ENCODE data around the gene PAX5. TPM values are rescaled to one million over a fixed set of nuclear protein-coding genes. Genes with fewer than 3 reads are reported as not detected.

The PAX5 gene
- total RNA-seq, 1 experiment from 2014 or later, result 0.39 TPM

GRCh38 chr9:37038302-37038942 is 4.4 kb upstream of the PAX5 start:
- no peak overlapping the region for H2AK5ac ChIP-seq (ENCODE audit: insufficient read length, low read length)
- H3K27me3 Mint-ChIP-seq (ENCODE audit: low read depth), result peaks cover 99% of the 10 kb centered on the region
- H4K20me1 ChIP-seq (ENCODE audit: control insufficient read depth, insufficient read depth, insufficient read length), result no peaks in the 10 kb centered on the region
- H3K4me3 Mint-ChIP-seq, result peak overlapping the region; percentile 57 to 86
- no peaks in the 10 kb centered on the region for H3K79me1 ChIP-seq (ENCODE audit: insufficient read depth, low read depth, low read length, poor library complexity, severe bottlenecking)
- H4K8ac ChIP-seq (replicated peaks; ENCODE audit: insufficient read length, low read depth, low read length), result no peak overlapping the region
- H3K9me3 ChIP-seq (ENCODE audit: control insufficient read depth, low read depth, low read length), result no peaks in the 10 kb centered on the region
- no peak overlapping the region for H3K56ac ChIP-seq (ENCODE audit: insufficient read length, low read depth, low read length)
- no peak overlapping the region for H3K18ac ChIP-seq (ENCODE audit: insufficient read length, low read depth, low read length)
- no peak overlapping the region for H2BK12ac ChIP-seq (ENCODE audit: insufficient read length, low read depth, low read length)
- H3K9me3 Mint-ChIP-seq, result peaks cover 0 to 6% of the 10 kb centered on the region in 2 experiments; a peak in 3 of 5 replicates
- H3K4ac ChIP-seq (ENCODE audit: low read depth, low read length), result no peak overlapping the region
- peaks cover 2% of the 10 kb centered on the region; the same call in 1 of the 2 replicates for H3K4me1 ChIP-seq (ENCODE audit: insufficient read depth, low read length)
- H2BK20ac ChIP-seq (ENCODE audit: low read depth, low read length, poor library complexity, severe bottlenecking), result no peak overlapping the region
- no peak overlapping the region for H4K5ac ChIP-seq (ENCODE audit: insufficient read length, low read depth, low read length)
- H3K14ac ChIP-seq (ENCODE audit: insufficient read depth, low read length), result no peak overlapping the region
- H3K23ac ChIP-seq (ENCODE audit: insufficient read length, low read depth, low read length), result no peak overlapping the region
- no peak for DNase-seq
- H3K27ac Mint-ChIP-seq, result no peak overlapping the region
- peaks cover 0 to 2% (median 0%) of the 10 kb centered on the region in 3 experiments; a peak in 1 of 7 replicates for H3K36me3 Mint-ChIP-seq (ENCODE audit: insufficient read depth in 1 of 3, low read depth in 3 of 3)
- no peak overlapping the region for H2BK120ac ChIP-seq (ENCODE audit: low read depth, low read length, poor library complexity, severe bottlenecking)
- peak overlapping the region; percentile 80 for H3K4me2 ChIP-seq (ENCODE audit: insufficient read depth, insufficient read length, low read length)
- H3K27me3 ChIP-seq (ENCODE audit: insufficient read depth, low read length), result peaks cover 47% of the 10 kb centered on the region
- H3K23me2 ChIP-seq (ENCODE audit: insufficient read length, low read depth, low read length, poor library complexity, severe bottlenecking), result peaks cover 29% of the 10 kb centered on the region
- H3T11ph ChIP-seq (ENCODE audit: low read length), result no peak overlapping the region
- H4K91ac ChIP-seq (ENCODE audit: insufficient read length, low read depth, low read length), result no peak overlapping the region
- no peak for TF ChIP-seq CTCF (conservative IDR thresholded peaks at IDR 0.05)
- H2BK15ac ChIP-seq (ENCODE audit: low read depth, low read length), result no peak overlapping the region
- no peak overlapping the region for H2AFZ ChIP-seq (ENCODE audit: low read length)
- WGBS (ENCODE audit: extremely low coverage, insufficient read length, low lambda C conversion rate), result no CpG with 5 or more reads among the region's 14 CpGs
- no peaks in the 10 kb centered on the region for H3K79me2 ChIP-seq (ENCODE audit: insufficient read depth, low read length)
- no peak overlapping the region for H3K27ac ChIP-seq (ENCODE audit: insufficient read length, low read depth, low read length)
- H3K4me1 Mint-ChIP-seq, result peaks cover 37 to 49% of the 10 kb centered on the region in 2 experiments
- no peak overlapping the region for H3K9ac ChIP-seq (ENCODE audit: extremely low read depth, insufficient read length, low read length)
- H2BK5ac ChIP-seq (ENCODE audit: insufficient read length, low read length), result no peak overlapping the region
